ENCODE data around the gene ZNF385D.

Gene ZNF385D

DNA sequence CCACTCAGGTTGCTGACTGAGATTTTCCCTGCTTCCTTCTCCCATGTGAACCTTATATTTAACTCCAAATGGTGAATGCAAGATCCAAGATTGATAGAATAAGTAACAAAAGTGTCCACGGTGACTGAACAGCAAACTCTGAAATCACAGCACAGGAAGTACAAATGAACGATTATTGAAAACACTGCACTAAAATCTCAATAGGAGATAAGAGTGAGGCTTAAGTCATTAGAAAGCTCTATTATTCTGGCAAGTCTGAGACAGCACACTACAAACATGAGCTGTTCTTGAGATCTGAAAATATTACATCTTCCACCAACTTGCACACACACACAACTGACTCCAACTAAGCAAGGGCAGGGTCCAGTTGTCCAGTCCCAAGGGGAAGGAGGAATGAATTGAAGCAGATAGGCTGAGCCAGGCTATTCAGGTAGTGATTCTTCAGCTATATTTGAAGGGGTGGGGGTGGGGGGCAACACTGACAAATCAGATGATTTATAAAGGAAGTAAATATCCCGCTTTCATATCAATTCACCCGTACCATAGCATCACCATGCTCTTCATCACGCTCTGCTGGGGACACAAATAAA is 2.9 kb downstream of the ZNF385D start:
- DNase-seq: no peak

DNA sequence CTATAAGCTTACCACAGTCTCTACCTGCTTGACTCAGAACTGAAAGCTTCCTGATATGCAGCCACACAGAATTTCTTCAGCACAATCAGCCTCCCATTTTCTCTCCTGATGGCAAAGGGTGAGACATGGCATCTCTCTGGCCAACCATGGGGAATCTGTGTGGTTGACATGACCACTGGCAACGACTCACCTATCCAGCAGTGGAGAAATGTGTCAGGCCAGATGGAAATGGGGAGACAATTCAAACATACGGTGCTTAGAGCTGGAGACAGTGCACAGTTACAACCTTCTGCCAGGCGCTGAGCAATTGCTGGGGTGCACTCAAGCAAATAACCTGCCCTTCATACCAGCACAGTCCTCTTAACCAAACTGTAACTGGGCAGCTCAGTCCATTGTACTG is 3.6 kb downstream of the ZNF385D start:
- DNase-seq: no peak

- no peak for DNase-seq
These were observed 5.0 kb downstream of the ZNF385D start for GRCh38 chr3:21745966-21746365.

DNA sequence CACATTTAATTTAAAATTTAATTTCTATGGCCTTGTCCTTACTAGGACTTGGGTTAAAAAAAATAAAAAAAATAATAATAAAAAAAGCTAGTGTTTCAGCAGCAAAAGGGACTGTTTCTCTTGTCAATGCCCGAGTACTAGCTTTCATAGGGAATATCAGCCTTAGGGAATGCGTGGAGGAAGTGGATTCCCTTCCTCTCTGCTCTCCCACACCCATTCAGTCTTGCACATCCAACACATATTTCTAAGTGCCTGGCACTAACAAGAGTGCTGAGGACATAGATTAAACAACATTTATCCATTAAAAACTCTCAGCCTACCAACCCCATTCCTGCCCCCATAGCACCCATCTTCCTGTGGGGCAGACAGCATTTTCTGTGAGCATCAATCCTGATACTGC is 6.2 kb downstream of the ZNF385D start:
- no peak for DNase-seq

GRCh38 chr3:21738935-21739702 is 11.9 kb downstream of the ZNF385D start:
- DNase-seq: no peak

DNA sequence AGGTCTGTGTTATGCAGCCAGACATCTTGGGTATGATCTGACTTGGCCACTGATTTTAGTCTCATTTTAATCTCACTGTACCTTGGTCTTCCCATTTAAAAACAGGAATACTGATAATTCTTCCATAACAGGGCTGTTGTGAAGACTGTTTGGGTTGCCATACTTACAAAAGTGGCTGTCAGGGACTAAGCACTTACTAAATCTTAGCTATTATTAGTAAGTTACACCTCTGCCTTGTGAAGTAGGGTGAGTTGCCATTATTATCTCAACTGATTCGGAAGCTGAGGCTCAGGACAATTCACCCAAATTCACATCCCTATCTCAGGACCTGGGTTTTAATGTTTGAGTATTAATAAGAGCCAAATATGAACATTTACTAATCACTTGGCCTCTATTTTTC is 12.7 kb downstream of the ZNF385D start:
- DNase-seq: no peak

GRCh38 chr3:21734746-21735145 is 16.3 kb downstream of the ZNF385D start:
- no peak for DNase-seq

DNA sequence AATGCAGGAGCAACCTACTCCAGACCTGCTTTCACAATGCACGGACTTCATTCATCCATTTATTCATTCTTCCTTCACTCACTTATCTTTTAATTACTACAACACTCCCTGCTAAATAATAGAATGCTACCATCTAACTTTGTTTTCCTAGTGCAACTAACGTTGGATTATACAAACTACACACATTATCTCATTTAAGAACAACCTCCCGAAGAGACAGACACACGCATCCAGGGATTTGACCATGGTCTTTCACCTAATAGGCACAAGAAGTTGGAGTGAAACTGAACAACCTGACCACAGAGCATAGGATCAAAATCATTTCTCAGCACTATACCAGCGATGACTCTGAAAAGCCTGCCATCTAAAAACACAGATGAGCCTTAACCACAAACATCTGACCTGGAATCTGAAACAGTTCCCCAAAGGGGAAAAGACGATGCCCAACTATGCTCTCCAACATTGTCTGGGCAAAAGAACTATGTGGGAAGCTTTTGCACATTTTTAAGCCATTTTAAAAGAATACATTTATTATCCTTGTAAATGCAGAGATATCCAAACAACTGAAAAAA is 21.0 kb downstream of the ZNF385D start:
- DNase-seq: no peak

- no peak for DNase-seq
These were observed 21.7 kb downstream of the ZNF385D start for GRCh38 chr3:21729331-21729730.

- no peak for DNase-seq
These were observed 28.2 kb downstream of the ZNF385D start for GRCh38 chr3:21722768-21723167.

GRCh38 chr3:21722301-21722700 is 28.7 kb downstream of the ZNF385D start:
- no peak for DNase-seq

GRCh38 chr3:21718943-21719591 is 31.9 kb downstream of the ZNF385D start:
- no peak for DNase-seq

DNA sequence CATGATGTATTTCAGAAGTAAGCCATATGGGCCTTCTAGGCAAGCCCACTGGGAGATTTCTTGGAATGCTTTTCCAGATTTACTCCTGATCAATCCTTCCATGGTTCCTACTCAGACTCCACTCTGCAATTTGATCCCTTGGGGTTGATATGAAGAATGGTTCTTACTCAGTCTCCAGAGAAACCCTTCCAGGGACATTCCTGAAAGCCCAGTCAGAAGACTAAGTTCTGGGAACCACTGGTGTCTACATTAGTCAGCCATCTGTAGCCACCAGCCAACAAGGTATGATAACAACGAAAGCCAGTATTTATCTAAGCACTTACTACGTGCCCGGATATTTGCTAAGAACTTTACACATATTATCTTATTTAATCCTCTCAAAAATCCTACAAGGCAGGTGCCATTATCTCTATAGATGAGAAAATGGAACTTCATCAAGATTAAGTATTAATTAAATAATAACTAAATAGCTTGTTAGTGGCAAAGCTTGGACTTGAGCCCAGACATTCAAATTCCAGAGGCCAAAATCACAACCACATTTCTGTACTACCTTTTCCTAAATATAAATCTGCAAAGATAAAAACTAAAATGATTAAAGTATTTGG is 32.7 kb downstream of the ZNF385D start:
- DNase-seq: no peak

DNA sequence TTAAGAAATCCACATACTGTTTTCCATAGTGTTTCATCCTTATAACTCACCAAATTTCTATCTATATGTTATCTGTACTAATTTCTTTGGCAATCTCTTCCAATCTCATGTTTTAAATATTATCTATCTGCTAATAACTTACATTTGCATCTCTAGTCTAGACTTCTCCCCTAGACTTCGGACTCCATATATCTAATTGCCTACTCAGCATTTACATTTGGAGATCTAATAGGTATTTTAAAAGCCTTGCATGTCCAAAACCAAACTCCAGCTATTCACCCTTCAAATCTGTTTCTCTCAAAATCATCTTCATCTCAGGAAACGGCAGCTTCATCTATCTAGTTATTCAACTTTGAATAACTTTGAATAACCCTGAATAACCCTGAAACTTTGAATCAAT is 35.3 kb downstream of the ZNF385D start:
- no peak for DNase-seq

- DNase-seq: no peak
These were observed 45.2 kb downstream of the ZNF385D start for GRCh38 chr3:21705769-21706168.

GRCh38 chr3:21704796-21705195 is 46.2 kb downstream of the ZNF385D start:
- DNase-seq: no peak

- DNase-seq: no peak
These were observed 47.7 kb downstream of the ZNF385D start for GRCh38 chr3:21703291-21703690.

DNA sequence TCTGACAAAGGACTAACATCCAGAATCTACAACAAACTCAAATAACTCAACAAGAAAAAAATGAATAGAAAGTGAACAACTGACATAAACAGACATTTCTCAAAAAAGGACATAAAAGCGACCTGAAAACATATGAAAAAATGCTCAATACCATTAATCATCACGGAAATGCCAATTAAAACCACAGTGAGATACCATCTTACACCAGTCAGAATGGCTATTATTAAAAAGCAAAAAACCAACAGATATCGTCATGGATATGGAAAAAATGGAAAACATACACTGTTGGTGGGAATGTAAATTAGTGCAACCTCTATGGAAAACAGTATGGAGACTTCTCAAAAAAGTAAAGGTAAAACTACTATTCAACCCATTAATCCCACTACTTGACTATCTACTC is 53.3 kb downstream of the ZNF385D start:
- no peak for DNase-seq

DNA sequence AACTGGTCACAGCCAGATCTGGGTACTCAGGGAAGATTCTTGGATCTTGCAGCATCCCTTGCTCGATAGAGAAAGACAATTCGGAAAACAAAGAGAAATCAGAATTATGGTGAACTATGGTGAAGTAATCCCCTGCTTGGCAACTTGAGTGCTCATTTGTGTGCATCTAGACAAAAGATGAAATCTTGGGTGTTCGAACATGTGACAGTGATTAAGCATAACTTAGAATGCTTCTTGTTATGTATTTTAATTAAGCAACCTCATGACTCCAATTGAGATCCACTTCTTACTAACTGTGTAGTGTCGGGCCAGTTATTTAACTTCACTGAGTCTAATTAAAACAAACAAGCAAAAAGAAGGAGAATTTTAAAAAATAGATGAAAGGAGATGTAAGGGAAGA is 56.5 kb downstream of the ZNF385D start:
- DNase-seq: no peak

DNA sequence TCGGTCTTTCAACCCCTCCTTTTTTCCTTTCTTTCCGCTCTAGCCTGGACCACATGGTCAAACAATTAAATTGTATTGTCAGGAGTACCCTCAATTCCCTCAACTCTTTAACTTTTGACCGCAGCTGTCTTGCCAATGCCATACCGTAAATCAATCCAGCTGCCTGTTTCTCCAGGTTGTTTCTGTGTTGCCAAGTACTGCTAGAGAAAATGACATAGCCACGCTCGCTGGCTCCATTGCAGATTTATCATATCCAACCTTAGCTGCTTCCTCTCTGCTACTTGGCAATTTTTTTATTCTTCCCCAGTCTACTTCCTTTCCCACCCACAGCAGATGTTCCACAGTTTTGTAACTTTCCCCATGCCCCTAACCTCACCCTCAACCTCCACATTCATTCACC is 60.0 kb downstream of the ZNF385D start:
- no peak for DNase-seq

GRCh38 chr3:21682206-21682605 is 68.8 kb downstream of the ZNF385D start:
- no peak for DNase-seq

GRCh38 chr3:21673393-21673792 is 77.6 kb downstream of the ZNF385D start:
- DNase-seq: no peak

DNA sequence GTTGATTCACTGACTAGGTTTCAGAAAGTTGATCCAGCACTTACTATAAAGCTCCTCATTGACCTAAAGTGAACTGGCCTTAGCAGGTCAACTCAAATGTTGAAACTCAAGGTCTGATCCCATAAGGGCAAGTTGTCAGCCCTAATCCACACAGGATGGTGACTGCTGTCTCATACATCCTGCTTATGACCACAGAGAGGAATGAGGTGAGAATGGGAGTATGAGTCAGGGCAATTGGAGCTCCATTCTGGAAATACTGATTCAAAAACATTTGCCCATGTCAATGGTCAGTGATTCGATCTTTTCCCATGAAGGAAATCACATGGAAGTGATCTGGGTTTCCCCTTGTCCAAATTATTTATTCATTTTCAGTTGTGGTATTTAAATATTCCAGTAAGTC is 78.7 kb downstream of the ZNF385D start:
- DNase-seq: no peak

GRCh38 chr3:21670386-21670785 is 80.6 kb downstream of the ZNF385D start:
- DNase-seq: no peak

Measured in activated effector memory CD4-positive, alpha-beta T cell treated with anti-CD3 and anti-CD28 coated beads, Interleukin-2, amount 50 U/mL, for 16 hours (primary cell).